Hepatocyte (in vitro differentiated cells): Measurements from ENCODE around the gene CAPZB.

ENCODE experiments used
- CTCF ChIP-seq: fragments of 200-600 bp; sonication (generic); IDR thresholded peaks from 2 replicates; pipeline ENCODE4 v1.5.1; 2016; ENCODE audit warnings: antibody characterized with exemption, mild to moderate bottlenecking; ENCODE audit not compliant: poor library complexity
- EZH2 ChIP-seq: fragments of 200-600 bp; sonication (generic); IDR thresholded peaks from 2 replicates; pipeline ENCODE4 v1.6.1; 2016; ENCODE audit warnings: antibody characterized with exemption, mild to moderate bottlenecking, borderline replicate concordance
- EZH2phosphoT487 ChIP-seq: fragments of 200-600 bp; sonication (generic); IDR thresholded peaks from one replicate; pipeline ENCODE4 v1.6.1; 2018; ENCODE audit warnings: antibody characterized with exemption, mild to moderate bottlenecking, low read depth, moderate library complexity; ENCODE audit not compliant: unreplicated experiment, severe bottlenecking

GRCh38 chr1:19330449-19331135 lies 154.7 kb downstream of the CAPZB start:
- no peak for TF ChIP-seq EZH2phosphoT487
- no peak for TF ChIP-seq CTCF
- TF ChIP-seq EZH2, result no peak
